Endothelial cell of umbilical vein (primary cell): Measurements from ENCODE around the gene ATP1A3. TPM values are rescaled to one million over a fixed set of nuclear protein-coding genes. Genes with fewer than 3 reads are reported as not detected.

Experiments used
- BruUV-seq: library from RNA; stranded (reverse); fragments of 400-500 nt; replicated peaks from 2 replicates; lab custom pipeline; 2021; lab: Mats Ljungman, UMichigan
- CTCF ChIA-PET: fragments of 300-600, 350-600 bp; sonication (Branson Sonifier 250); formaldehyde crosslinking; loops from one replicate; lab custom pipeline; 2021; ENCODE audit warnings: antibody characterized with exemption, inconsistent platforms; lab: Charles Lee
- POLR2A ChIA-PET: fragments of 300-600, 350-600 bp; sonication (Branson Sonifier 250); formaldehyde crosslinking; loops from one replicate; lab custom pipeline; 2021; ENCODE audit warnings: antibody characterized with exemption, inconsistent platforms; lab: Charles Lee
- DNase-seq: peaks from one replicate; pipeline ENCODE4 v3.0.0-alpha.2; 2011; ENCODE audit warnings: low read depth, low spot score
- FAIRE-seq: peaks from 2 replicates; lab custom pipeline; 2011; peaks lifted over from hg19 to GRCh38; lab: Jason Lieb, UNC
- H2AFZ ChIP-seq: 2 replicates; pipeline ENCODE4 v1.6.0; 2012; ENCODE audit warnings: low read depth, low read length, control low read depth, inconsistent platforms
- H3K27ac ChIP-seq: 2 replicates; pipeline ENCODE4 v1.5.1; 2011; ENCODE audit warnings: low read depth, mild to moderate bottlenecking, control low read depth, low read length, moderate library complexity; ENCODE audit not compliant: insufficient read depth
- H3K27me3 ChIP-seq, 2 experiments: 2 replicates each; pipeline versions ENCODE4 v1.6.0 to v1.6.1; 2011; ENCODE audit warnings: low read length in 2 of 2, mixed read lengths in 1 of 2; ENCODE audit not compliant: control insufficient read depth in 2 of 2, insufficient read depth in 2 of 2
- H3K36me3 ChIP-seq, 2 experiments: 2 replicates in 1 of 2; 3 replicates in 1 of 2; pipeline ENCODE4 v1.5.1; 2011; ENCODE audit warnings: low read length in 2 of 2, mild to moderate bottlenecking in 1 of 2, moderate library complexity in 1 of 2; ENCODE audit not compliant: control insufficient read depth in 2 of 2, insufficient read depth in 2 of 2; ENCODE audit errors: extremely low read depth in 1 of 2
- H3K4me1 ChIP-seq: 3 replicates; pipeline ENCODE4 v1.5.1; 2011; ENCODE audit warnings: mild to moderate bottlenecking, low read length; ENCODE audit not compliant: control insufficient read depth, insufficient read depth; ENCODE audit errors: extremely low read depth
- H3K4me2 ChIP-seq: 2 replicates; pipeline ENCODE4 v1.6.1; 2011; ENCODE audit warnings: low read length, control low read depth, mixed read lengths; ENCODE audit not compliant: insufficient read depth
- H3K4me3 ChIP-seq, 3 experiments: fragments of 200-600 bp in 1 of 3; sonication (generic), shearing (Covaris generic) in 1 of 3; replicated peaks in 1 of 3; 2 replicates each; pipeline ENCODE4 v1.5.1; 2011 to 2016; ENCODE audit warnings: control low read depth in 3 of 3, low read length in 3 of 3, mild to moderate bottlenecking in 2 of 3, inconsistent platforms in 1 of 3, low read depth in 1 of 3, moderate library complexity in 1 of 3; ENCODE audit not compliant: insufficient read depth in 1 of 3
- H3K79me2 ChIP-seq: 2 replicates; pipeline ENCODE4 v1.6.0; 2012; ENCODE audit warnings: low read length, inconsistent platforms; ENCODE audit not compliant: control insufficient read depth, insufficient read depth
- H3K9ac ChIP-seq: replicated peaks from 2 replicates; pipeline ENCODE3; 2011; ENCODE audit warnings: low read length, control low read depth; ENCODE audit not compliant: insufficient read depth; ENCODE audit errors: extremely low read depth
- H3K9me1 ChIP-seq: replicated peaks from 3 replicates; pipeline ENCODE4 v1.6.0; 2011; ENCODE audit warnings: mild to moderate bottlenecking, low read length; ENCODE audit not compliant: control insufficient read depth, insufficient read depth; ENCODE audit errors: extremely low read depth
- H3K9me3 ChIP-seq: replicated peaks from 2 replicates; pipeline ENCODE4 v1.5.1; 2012; ENCODE audit warnings: low read length, inconsistent platforms; ENCODE audit not compliant: control insufficient read depth, insufficient read depth
- H4K20me1 ChIP-seq: replicated peaks from 2 replicates; pipeline ENCODE3; 2011; ENCODE audit warnings: mild to moderate bottlenecking, low read length; ENCODE audit not compliant: control insufficient read depth, insufficient read depth; ENCODE audit errors: extremely low read depth
- CTCF ChIP-seq, 2 donors: IDR thresholded peaks; 1 replicate in 1 of 2; 2 replicates in 1 of 2; pipeline ENCODE4 v1.5.1; 2011; ENCODE audit warnings: low read length in 2 of 2, mild to moderate bottlenecking in 2 of 2, moderate library complexity in 2 of 2, control low read depth in 1 of 2, inconsistent platforms in 1 of 2, low read depth in 1 of 2; ENCODE audit not compliant: insufficient read depth in 1 of 2; ENCODE audit errors: extremely low read depth in 1 of 2
- EZH2 ChIP-seq: IDR thresholded peaks from 2 replicates; pipeline ENCODE4 v1.6.1; 2012; ENCODE audit warnings: borderline replicate concordance, low read depth, mild to moderate bottlenecking, moderate library complexity, low read length, inconsistent platforms; ENCODE audit not compliant: severe bottlenecking
- FOS ChIP-seq: IDR thresholded peaks from 2 replicates; pipeline ENCODE4 v1.6.1; 2011; ENCODE audit warnings: mild to moderate bottlenecking, low read length, moderate library complexity, borderline replicate concordance; ENCODE audit not compliant: insufficient read depth
- GATA2 ChIP-seq: IDR thresholded peaks from 2 replicates; pipeline ENCODE4 v1.7.0; 2011; ENCODE audit warnings: low read depth, mild to moderate bottlenecking, moderate library complexity, mixed read lengths, low read length; ENCODE audit not compliant: insufficient read length, insufficient read depth
- JUN ChIP-seq: IDR thresholded peaks from 2 replicates; pipeline ENCODE4 v1.6.1; 2011; ENCODE audit warnings: borderline replicate concordance, low read depth; ENCODE audit not compliant: insufficient read length, insufficient read depth
- MAX ChIP-seq: IDR thresholded peaks from 2 replicates; pipeline ENCODE4 v1.6.1; 2011; ENCODE audit not compliant: insufficient read depth, insufficient read length
- MYC ChIP-seq: IDR thresholded peaks from one replicate; pipeline ENCODE4 v1.6.1; 2011; ENCODE audit warnings: mild to moderate bottlenecking, low read depth, low read length
- POLR2A ChIP-seq: IDR thresholded peaks from 2 replicates; pipeline ENCODE4 v1.6.1; 2012; ENCODE audit warnings: low read depth, mild to moderate bottlenecking, control low read depth, low read length
- POLR2AphosphoS5 ChIP-seq: IDR thresholded peaks from 2 replicates; pipeline ENCODE4 v1.6.1; 2012; ENCODE audit warnings: low read depth, mild to moderate bottlenecking, control low read depth, low read length, moderate library complexity; ENCODE audit not compliant: insufficient read depth
- dilution Hi-C: fragments of 300-500 bp; cut with MboI; formaldehyde crosslinking; loops from one replicate; pipeline ENCODE4 v1.15.0; 2019; ENCODE audit warnings: low sequenced_read_pairs; ENCODE audit not compliant: extremely low pct_ligation_motif_present
- intact Hi-C: fragments of 100-400 bp; cut with micrococcal nuclease; formaldehyde crosslinking; loops from one replicate; pipeline ENCODE4 v1.10.0; 2022
- polyA plus RNA-seq, 4 experiments: library from polyadenylated mRNA; depleted of rRNA in 3 of 4; stranded (reverse) in 3 of 4; unstranded in 1 of 4; fragments of >200 nt; gene quantifications; 2 replicates each; pipeline versions ENCODE4 v1.2.1 to v1.2.3, GENCODE V29; 2011 to 2012; ENCODE audit warnings: missing spikeins in 1 of 4
- total RNA-seq: library from RNA; stranded (reverse); gene quantifications from 2 replicates; pipeline ENCODE4 v1.2.3, GENCODE V29; 2021

The ATP1A3 gene
- total and polyA plus RNA-seq, 2 donors (not counting 3 experiments of a cell fraction or from before 2014, with no cell fraction given) = 0.40 TPM; not detected in 1

- H3K9me1 ChIP-seq = no peaks in the 10 kb centered on the region
- no peaks in the 10 kb centered on the region for H4K20me1 ChIP-seq
- no peak overlapping the region for H3K27ac ChIP-seq
- H3K9ac ChIP-seq = no peak overlapping the region
- dilution Hi-C loops = no loop called here
- BruUV-seq = no TSS peak
- ChIA-PET CTCF (interaction anchor here (3.3 kb wide), 1 partner anchor 59 kb away, joined by 20 read pairs; no protein-coding TSS in a partner anchor), POLR2A (no interaction called here)
- no peak for DNase-seq
- TF ChIP-seq POLR2AphosphoS5 (no peak), EZH2 (no peak), MYC (no peak), GATA2 (no peak), FOS (no peak), MAX (no peak), POLR2A (no peak), CTCF (IDR thresholded peaks at IDR 0.05; ENCODE audit: extremely low read depth in 1 of 2, insufficient read depth in 1 of 2, low read depth in 1 of 2, low read length in 2 of 2) (no peak), JUN (no peak)
- intact Hi-C loops = no loop called here
- no peak overlapping the region for H3K4me2 ChIP-seq
- no peaks in the 10 kb centered on the region for H3K4me1 ChIP-seq
- no peak overlapping the region for H2AFZ ChIP-seq
- H3K27me3 ChIP-seq = peaks cover 71 to 72% of the 10 kb centered on the region in 2 experiments
- H3K4me3 ChIP-seq = no peak overlapping the region
- no peak for FAIRE-seq
- H3K36me3 ChIP-seq = no peaks in the 10 kb centered on the region
- H3K9me3 ChIP-seq = no peaks in the 10 kb centered on the region
- no peaks in the 10 kb centered on the region for H3K79me2 ChIP-seq
Measured at GRCh38 chr19:41932259-41932719, 61.7 kb downstream of the ATP1A3 start.
